Activated CD4-positive, CD25-positive, alpha-beta regulatory T cell treated with anti-CD3 and anti-CD28 coated beads, Interleukin-2, amount 50 U/mL, for 72 hours (primary cell): Measurements from ENCODE around the gene C10orf90.

Experiments
- DNase-seq: peaks from one replicate; pipeline ENCODE4 v3.0.0; 2021

C10orf90 gene

GRCh38 chr10:126674741-126675515 lies 4.4 kb upstream of the C10orf90 start:
- no peak for DNase-seq

GRCh38 chr10:126673565-126673964 lies 3.1 kb upstream of the C10orf90 start:
- no peak for DNase-seq

- no peak for DNase-seq
Measured at GRCh38 chr10:126671402-126671975, 996 bp upstream of the C10orf90 start.

- DNase-seq = no peak
Measured at GRCh38 chr10:126670895-126671261, 385 bp upstream of the C10orf90 start.

- DNase-seq = no peak
Measured at GRCh38 chr10:126669168-126669567, 1.3 kb downstream of the C10orf90 start.

- DNase-seq = no peak
Measured at GRCh38 chr10:126668505-126668904, 2.0 kb downstream of the C10orf90 start.

- no peak for DNase-seq
Measured at GRCh38 chr10:126667568-126667967, 2.9 kb downstream of the C10orf90 start.

GRCh38 chr10:126665207-126665606 lies 5.3 kb downstream of the C10orf90 start:
- no peak for DNase-seq

GRCh38 chr10:126663880-126664279 lies 6.6 kb downstream of the C10orf90 start:
- DNase-seq = no peak

GRCh38 chr10:126663328-126663727 lies 7.2 kb downstream of the C10orf90 start:
- no peak for DNase-seq

- DNase-seq = no peak
Measured at GRCh38 chr10:126661841-126662515, 8.5 kb downstream of the C10orf90 start.

GRCh38 chr10:126661356-126661755 lies 9.1 kb downstream of the C10orf90 start:
- no peak for DNase-seq

- no peak for DNase-seq
Measured at GRCh38 chr10:126659750-126660149, 10.7 kb downstream of the C10orf90 start.

- no peak for DNase-seq
Measured at GRCh38 chr10:126658928-126659327, 11.6 kb downstream of the C10orf90 start.

GRCh38 chr10:126654579-126654978 lies 15.9 kb downstream of the C10orf90 start:
- DNase-seq = no peak

GRCh38 chr10:126651467-126651866 lies 19.0 kb downstream of the C10orf90 start:
- DNase-seq = no peak

- no peak for DNase-seq
Measured at GRCh38 chr10:126650161-126650560, 20.3 kb downstream of the C10orf90 start.

GRCh38 chr10:126647116-126647515 lies 23.4 kb downstream of the C10orf90 start:
- no peak for DNase-seq

- no peak for DNase-seq
Measured at GRCh38 chr10:126646110-126646509, 24.4 kb downstream of the C10orf90 start.

GRCh38 chr10:126640401-126640800 lies 30.1 kb downstream of the C10orf90 start:
- DNase-seq = no peak

GRCh38 chr10:126639084-126639483 lies 31.4 kb downstream of the C10orf90 start:
- DNase-seq = no peak

GRCh38 chr10:126638542-126638941 lies 32.0 kb downstream of the C10orf90 start:
- DNase-seq = no peak

- no peak for DNase-seq
Measured at GRCh38 chr10:126637501-126637900, 33.0 kb downstream of the C10orf90 start.

GRCh38 chr10:126634911-126635310 lies 35.6 kb downstream of the C10orf90 start:
- no peak for DNase-seq
